HL-60 (cell line): ENCODE data around the gene LAMB3.

ENCODE experiments used
- DNase-seq, 2 experiments: peaks; one replicate each; pipeline ENCODE4 v3.0.0-alpha.2; 2010 to 2020; ENCODE audit warnings: low read depth in 1 of 2, low spot score in 1 of 2
- H3K27ac ChIP-seq: fragments of 250-450 bp; sonication (Bioruptor Pico); replicated peaks from 2 replicates; pipeline ENCODE4 v1.5.1; 2020; ENCODE audit warnings: mild to moderate bottlenecking, moderate library complexity
- H3K27me3 ChIP-seq: fragments of 250-450 bp; sonication (Bioruptor Pico); 2 replicates; pipeline ENCODE4 v1.5.1; 2021; ENCODE audit warnings: mild to moderate bottlenecking, moderate library complexity; ENCODE audit not compliant: insufficient read depth, poor library complexity, severe bottlenecking
- H3K4me3 ChIP-seq: replicated peaks from 2 replicates; pipeline ENCODE4 v1.5.1; 2011; ENCODE audit warnings: mild to moderate bottlenecking, control low read depth, low read length; ENCODE audit not compliant: insufficient read depth
- CTCF ChIP-seq: IDR thresholded peaks from one replicate; pipeline ENCODE4 v1.5.1; 2011; ENCODE audit warnings: low read length, control low read depth, inconsistent platforms; ENCODE audit not compliant: insufficient read depth
- GABPA ChIP-seq: IDR thresholded peaks from 2 replicates; pipeline ENCODE4 v1.6.1; 2012; ENCODE audit warnings: low read depth
- POLR2AphosphoS5 ChIP-seq: IDR thresholded peaks from 2 replicates; pipeline ENCODE4 v1.6.1; 2012; ENCODE audit warnings: low read depth
- REST ChIP-seq: IDR thresholded peaks from 2 replicates; pipeline ENCODE4 v1.6.1; 2012; ENCODE audit warnings: low read depth; ENCODE audit not compliant: insufficient replicate concordance
- SPI1 ChIP-seq: IDR thresholded peaks from 2 replicates; pipeline ENCODE4 v1.6.1; 2012; ENCODE audit warnings: low read depth, mild to moderate bottlenecking, borderline replicate concordance

Gene LAMB3

GRCh38 chr1:209657140-209657879 lies 5.1 kb upstream of the LAMB3 start:
- TF ChIP-seq SPI1 (no peak), CTCF (no peak), GABPA (no peak), REST (no peak), POLR2AphosphoS5 (no peak)

GRCh38 chr1:209655411-209656231 lies 3.4 kb upstream of the LAMB3 start:
- H3K4me3 ChIP-seq, result no peak overlapping the region
- TF ChIP-seq REST (no peak), GABPA (no peak), SPI1 (no peak), POLR2AphosphoS5 (no peak), CTCF (no peak)
- H3K27me3 ChIP-seq, result no peaks in the 10 kb centered on the region
- DNase-seq, result no peak
- no peak overlapping the region for H3K27ac ChIP-seq

More at GRCh38 chr1:209657140-209657879, 5.1 kb upstream of the LAMB3 start:
- DNase-seq, result peak; percentile 84 to 87
- Histone ChIP-seq H3K4me3 (no peak overlapping the region), H3K27me3 (no peaks in the 10 kb centered on the region), H3K27ac (peak overlapping the region; percentile 8; the same call in 1 of the 2 replicates)

GRCh38 chr1:209653915-209654351 lies 1.7 kb upstream of the LAMB3 start:
- Histone ChIP-seq H3K4me3 (no peak overlapping the region), H3K27me3 (no peaks in the 10 kb centered on the region), H3K27ac (no peak overlapping the region)
- DNase-seq, result no peak
- no peak for TF ChIP-seq REST
- no peak for TF ChIP-seq GABPA
- no peak for TF ChIP-seq SPI1
- no peak for TF ChIP-seq POLR2AphosphoS5
- no peak for TF ChIP-seq CTCF
